ENCODE results near the gene PCCA. TPM values are rescaled to one million over a fixed set of nuclear protein-coding genes. Genes with fewer than 3 reads are reported as not detected.

PCCA gene
- total and polyA plus RNA-seq, 2 of the 13 experiments (the other 11 are each of a cell fraction or from before 2014, with no cell fraction given), result 15.0 to 32.2 TPM

- TF ChIP-seq GPBP1L1 (CRISPR knock-in tag; IDR thresholded peaks at IDR 0.05) (no peak), DBP (CRISPR knock-in tag; IDR thresholded peaks at IDR 0.05; ENCODE audit: not compliant biosample characterization) (no peak), FOXP1 (IDR thresholded peaks at IDR 0.05) (no peak), FOXP1 (CRISPR knock-in tag; IDR thresholded peaks at IDR 0.05) (peak; percentile 22; the same call in 1 of the 2 replicates), PAWR (CRISPR knock-in tag; IDR thresholded peaks at IDR 0.05; ENCODE audit: borderline replicate concordance) (no peak), SALL2 (CRISPR knock-in tag; IDR thresholded peaks at IDR 0.05) (no peak), ZBTB46 (CRISPR knock-in tag; IDR thresholded peaks at IDR 0.05; ENCODE audit: borderline replicate concordance) (no peak), DMAP1 (CRISPR knock-in tag; IDR thresholded peaks at IDR 0.05) (no peak), LCORL (IDR thresholded peaks at IDR 0.05) (no peak), LCORL (CRISPR knock-in tag; IDR thresholded peaks at IDR 0.05) (no peak; the same call in 1 of the 2 replicates), REST (IDR thresholded peaks at IDR 0.05; ENCODE audit: borderline replicate concordance in 1 of 2, low read depth in 1 of 2, low read length in 2 of 2) (no peak), GTF2F1 (IDR thresholded peaks at IDR 0.05; ENCODE audit: low read length) (no peak), CEBPZ (IDR thresholded peaks at IDR 0.05; ENCODE audit: low read length) (no peak), SMYD3 (CRISPR knock-in tag; IDR thresholded peaks at IDR 0.05) (no peak), RCOR2 (CRISPR knock-in tag; IDR thresholded peaks at IDR 0.05) (0 out of 2 replicates have a peak, but pooled peaks have one; percentile 36), KAT7 (CRISPR knock-in tag; IDR thresholded peaks at IDR 0.05; ENCODE audit: borderline replicate concordance) (no peak), SP4 (CRISPR knock-in tag; IDR thresholded peaks at IDR 0.05) (no peak), ZFY (CRISPR knock-in tag; IDR thresholded peaks at IDR 0.05) (0 out of 2 replicates have a peak, but pooled peaks have one; percentile 32), ZNF333 (CRISPR knock-in tag; IDR thresholded peaks at IDR 0.05; ENCODE audit: borderline replicate concordance) (no peak), ZNF296 (CRISPR knock-in tag; conservative IDR thresholded peaks at IDR 0.05) (no peak), ZSCAN30 (CRISPR knock-in tag; IDR thresholded peaks at IDR 0.05) (no peak), ZMAT3 (CRISPR knock-in tag; conservative IDR thresholded peaks at IDR 0.05) (no peak)
Observed at GRCh38 chr13:100517135-100517534, 428.2 kb downstream of the PCCA start (continued).
